Measurements from ENCODE around the gene RRAS.

RRAS gene

DNA sequence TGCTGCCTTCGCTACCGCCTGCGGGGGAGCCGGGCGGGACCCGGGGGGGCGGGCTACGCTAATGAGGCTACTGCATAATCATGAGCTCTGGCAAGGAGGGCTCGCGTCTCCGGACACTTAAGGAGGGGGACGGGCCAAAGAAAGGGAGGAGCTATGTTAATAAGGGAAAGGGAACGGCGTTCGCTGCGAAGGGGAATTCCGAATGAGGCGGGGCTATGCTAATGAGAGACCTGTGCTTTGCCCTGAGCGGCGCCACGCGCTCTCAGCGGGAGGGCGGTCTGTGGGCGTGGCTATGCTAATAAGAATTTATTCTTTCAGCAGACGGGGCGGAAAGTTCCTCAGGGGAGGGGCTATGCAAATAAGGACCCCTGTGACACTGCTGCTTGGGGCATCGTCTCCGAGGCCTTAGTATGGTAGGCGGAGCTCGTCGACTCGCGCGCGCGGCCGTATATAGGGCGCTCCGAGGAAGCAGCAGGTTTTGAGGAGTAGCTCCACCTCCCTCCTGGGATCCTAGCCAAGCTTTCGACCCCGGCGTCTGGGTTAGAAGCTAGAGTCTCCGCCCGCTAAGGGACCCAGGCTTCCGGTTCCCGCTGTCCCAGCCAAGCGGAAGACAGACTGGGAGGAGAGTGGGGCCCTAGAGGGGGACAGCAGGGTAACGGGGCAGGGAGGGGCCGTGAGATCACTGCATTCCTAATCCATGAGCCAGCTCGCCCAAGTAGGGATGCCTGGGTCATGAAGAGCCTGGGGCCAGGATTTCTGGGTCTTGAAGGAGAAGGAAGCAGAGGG lies at the start of gene RRAS:
Gene RRAS (minus strand): TSS at position 31 of the 786 bp plus-strand sequence. CDS start 45 bp downstream, outside the sequence.
- peak; percentile 100 for DNase-seq

DNA sequence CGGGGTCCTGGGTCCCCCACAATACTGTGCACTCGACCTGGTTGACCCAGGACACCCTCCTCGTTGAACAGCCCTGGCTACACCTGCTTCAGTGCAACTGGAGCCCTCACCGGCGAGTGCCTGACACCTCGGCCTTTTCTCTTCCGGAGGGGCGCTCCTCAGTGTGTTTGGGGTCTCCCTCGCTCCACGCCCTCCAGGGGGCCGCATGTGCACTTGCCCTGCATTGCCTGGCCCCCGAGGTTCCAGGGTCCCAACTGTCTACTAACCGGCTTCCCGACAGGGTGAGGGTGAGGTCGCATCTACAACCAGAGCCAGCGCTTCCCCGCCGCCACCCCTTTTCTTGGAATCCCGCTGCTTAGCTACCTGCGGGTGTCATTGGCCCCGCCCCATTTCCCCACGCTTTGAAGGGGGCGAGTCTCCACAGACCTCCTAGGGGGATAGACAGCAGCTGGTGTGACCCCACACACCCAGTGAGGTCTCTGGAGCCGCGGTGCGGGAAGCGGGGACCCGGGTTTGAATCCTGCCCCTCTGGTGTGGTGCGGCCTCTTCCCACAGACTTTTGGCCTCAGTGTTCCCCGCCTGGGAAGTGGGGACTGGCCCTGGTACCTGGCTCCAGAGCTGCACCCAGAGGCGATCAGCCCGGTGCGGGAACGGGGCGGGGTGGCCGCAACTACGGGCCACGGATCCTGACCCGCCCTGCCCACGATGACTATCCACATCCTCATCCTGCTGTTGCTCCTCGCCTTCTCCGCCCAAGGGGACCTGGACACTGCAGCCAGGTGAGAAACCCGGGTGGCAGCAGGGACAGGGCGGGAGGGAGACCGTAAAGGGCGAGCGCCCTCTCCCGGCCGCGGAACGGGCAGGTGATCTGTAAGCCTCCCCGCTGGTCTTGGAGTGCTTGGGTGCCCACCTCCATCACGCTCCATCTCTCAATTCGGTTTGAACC lies 49.5 kb upstream of the RRAS start, which contains the start of gene ADM5:
Gene ADM5 (plus strand): TSS at position 462 of the 946 bp plus-strand sequence. CDS start 244 bp downstream, at position 706.
- DNase-seq = peak; percentile 44

DNA sequence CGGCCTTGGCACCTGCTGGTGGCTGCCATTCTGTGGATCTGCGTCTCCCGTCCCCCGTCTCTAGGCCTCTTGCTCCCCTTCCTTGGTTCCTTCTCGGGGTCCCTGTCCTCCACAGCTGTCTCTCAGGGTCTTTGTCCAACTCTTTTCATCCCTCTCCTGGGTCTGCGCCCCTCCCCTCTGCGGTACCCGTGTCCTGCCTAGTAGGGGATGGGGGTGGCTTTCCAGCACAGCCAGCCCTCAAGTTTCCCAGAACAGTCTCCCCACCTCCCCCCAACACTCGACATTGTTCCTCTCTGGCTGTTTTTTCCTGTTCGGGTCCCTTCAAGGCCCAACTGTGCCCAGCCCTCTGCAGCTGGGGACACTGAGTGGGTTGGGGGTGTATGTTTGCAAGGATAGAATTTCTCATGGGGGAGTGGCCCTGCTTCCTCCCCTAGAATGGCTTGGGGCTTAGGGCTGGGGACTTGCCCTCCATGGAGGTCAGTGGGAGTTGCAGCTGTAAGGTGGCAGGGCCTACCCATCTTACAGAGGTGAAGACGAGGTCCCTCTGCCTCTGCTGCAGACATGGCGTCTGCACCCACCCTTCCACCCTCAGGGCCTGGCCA lies 48.7 kb upstream of the RRAS start:
- no peak for DNase-seq

DNA sequence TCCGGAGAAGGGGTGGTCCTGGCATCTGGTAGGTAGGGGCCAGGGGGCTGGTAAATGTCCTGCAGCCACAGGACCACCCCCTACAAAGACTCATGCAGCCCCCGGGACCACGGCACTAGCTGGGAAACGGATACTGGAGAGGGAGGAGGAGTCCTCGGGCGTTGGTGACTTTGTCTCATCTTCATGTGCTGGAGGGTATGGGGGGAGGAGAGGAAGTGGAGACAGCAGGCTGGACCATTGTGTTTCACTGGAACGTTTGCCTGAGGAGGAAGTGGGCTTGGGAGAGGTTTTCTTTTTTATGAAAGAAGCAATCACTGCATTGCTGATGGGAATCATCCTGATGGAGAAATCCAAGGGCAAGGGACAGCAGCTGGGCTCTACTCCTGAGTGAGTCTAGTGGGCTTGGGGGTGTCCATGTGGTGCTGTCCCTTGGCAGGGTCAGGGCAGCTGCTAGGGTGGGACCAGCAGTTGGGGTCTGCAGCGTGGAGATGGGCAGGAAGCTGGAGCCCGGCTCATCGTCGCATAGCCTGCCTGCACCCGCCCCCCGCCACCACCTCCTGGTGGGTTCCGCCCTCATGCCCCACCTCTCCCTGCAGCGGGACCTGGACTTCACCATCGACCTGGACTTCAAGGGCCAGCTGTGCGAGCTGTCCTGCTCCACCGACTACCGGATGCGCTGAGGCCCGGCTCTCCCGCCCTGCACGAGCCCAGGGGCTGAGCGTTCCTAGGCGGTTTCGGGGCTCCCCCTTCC lies 47.8 kb upstream of the RRAS start:
- no peak for DNase-seq

DNA sequence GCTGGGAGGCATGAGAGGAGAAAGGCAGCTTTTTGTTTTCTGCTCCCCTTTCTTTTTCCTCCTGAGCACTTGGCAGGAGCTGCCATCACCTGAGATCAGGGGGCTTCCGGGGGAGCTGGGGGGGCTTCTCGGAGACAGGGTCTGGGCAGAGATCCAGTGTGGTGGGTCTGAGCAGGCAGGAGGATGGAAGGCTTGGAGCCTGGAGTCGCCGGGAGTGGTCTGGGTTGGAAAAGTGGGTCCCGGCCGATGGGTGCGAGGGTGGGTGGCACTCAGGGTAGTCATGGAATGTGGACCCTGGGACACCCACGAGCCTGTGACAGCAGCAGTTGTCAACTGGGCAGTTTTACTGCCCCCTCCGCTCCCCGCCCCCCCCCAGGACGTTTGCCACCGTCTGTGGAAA lies 47.2 kb upstream of the RRAS start:
- DNase-seq = no peak

DNA sequence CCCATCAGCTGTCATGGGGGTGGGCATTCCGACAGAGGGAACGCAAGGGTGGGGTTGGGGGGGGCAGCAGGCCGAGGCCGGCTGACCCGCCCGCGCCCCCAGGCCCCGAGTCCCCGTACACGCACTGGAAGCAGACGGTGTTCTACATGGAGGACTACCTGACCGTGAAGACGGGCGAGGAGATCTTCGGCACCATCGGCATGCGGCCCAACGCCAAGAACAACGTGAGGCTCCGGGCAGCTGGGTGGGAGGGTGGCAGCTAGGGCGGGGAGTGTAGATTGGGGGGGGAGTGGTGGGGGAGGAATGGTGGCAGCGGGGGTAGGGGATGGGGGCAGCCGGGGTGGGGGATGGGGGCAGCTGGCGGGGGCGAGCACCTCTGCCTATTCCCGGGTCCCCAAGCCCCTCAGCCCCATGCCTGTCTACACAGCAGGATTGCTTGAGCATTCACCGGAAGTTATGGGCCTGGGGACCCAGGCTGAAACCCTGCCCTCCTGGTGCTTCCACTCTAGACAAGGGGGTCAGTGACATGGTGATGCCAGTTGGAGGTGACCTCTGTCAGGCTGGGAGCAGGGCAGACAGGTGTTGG lies 46.7 kb upstream of the RRAS start:
- DNase-seq = no peak

- no peak for DNase-seq
These were observed 45.9 kb upstream of the RRAS start for GRCh38 chr19:49685845-49686332.

DNA sequence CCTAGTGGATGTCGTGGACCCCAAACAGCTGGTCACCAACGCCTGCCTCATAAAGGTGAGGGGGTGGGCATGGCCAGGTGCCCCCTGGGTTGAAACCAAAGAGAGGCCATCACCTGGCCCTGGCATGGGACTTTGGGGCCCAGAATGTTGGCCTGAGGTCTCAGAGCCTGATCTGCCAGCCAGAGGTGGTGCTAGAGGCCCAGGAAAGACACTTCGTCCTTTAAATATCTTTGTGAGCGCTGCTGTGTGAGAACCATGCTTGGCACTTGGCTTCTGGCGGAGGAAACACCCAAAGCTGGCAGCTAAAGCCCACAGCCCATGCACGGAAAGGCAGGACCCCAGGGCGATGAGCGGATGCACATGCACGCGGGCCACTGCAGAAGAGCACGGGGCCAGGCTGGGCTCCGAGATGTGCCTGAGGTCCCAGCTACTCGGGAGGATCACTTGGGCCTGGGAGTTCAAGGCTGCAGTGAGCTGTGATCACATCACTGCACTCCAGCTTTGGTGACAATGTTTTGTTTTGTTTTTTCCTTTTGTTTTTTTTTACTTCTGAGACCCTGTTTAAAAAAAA lies 45.1 kb upstream of the RRAS start:
- no peak for DNase-seq

- peak; percentile 43 for DNase-seq
These were observed 44.5 kb upstream of the RRAS start for GRCh38 chr19:49684251-49684982.

GRCh38 chr19:49683814-49684250 lies 43.9 kb upstream of the RRAS start:
- no peak for DNase-seq

GRCh38 chr19:49682274-49682673 lies 42.3 kb upstream of the RRAS start:
- DNase-seq = no peak

- no peak for DNase-seq
These were observed 41.9 kb upstream of the RRAS start for GRCh38 chr19:49681830-49682229.

- peak; percentile 92 for DNase-seq
These were observed 40.7 kb upstream of the RRAS start for GRCh38 chr19:49680421-49681351.

DNA sequence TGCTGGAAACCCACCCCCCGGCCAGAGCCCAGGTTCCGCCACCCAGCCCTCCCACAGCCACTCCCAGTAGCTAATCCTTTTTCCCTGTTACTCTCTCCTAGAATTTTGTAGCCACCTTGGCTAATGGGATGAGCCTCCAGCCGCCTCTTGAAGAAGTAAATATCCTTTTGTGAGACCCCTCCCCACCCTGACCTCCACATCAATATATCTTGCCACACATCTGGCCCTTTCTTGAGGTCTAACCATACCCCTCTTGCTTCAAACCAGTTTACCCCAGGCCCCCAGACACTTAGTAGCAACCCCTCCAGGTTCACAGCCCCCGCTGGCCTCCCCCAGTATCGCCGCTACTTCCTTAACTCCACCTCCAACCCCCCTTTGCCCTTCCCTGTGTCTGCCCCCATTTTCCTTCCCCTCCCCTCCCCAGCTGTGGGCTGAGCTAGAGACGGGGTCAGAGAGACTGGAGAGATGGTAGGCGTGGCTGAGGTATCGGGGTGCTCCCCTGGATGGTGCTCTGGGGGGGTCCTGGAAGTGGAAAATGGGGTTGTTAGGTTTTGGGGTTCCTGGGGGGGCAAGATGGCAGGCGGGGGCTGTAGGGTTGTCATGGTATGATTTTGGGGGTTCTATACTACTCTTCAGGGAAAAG lies 39.9 kb upstream of the RRAS start:
- DNase-seq = no peak

GRCh38 chr19:49678985-49679770 lies 39.2 kb upstream of the RRAS start:
- DNase-seq = no peak

DNA sequence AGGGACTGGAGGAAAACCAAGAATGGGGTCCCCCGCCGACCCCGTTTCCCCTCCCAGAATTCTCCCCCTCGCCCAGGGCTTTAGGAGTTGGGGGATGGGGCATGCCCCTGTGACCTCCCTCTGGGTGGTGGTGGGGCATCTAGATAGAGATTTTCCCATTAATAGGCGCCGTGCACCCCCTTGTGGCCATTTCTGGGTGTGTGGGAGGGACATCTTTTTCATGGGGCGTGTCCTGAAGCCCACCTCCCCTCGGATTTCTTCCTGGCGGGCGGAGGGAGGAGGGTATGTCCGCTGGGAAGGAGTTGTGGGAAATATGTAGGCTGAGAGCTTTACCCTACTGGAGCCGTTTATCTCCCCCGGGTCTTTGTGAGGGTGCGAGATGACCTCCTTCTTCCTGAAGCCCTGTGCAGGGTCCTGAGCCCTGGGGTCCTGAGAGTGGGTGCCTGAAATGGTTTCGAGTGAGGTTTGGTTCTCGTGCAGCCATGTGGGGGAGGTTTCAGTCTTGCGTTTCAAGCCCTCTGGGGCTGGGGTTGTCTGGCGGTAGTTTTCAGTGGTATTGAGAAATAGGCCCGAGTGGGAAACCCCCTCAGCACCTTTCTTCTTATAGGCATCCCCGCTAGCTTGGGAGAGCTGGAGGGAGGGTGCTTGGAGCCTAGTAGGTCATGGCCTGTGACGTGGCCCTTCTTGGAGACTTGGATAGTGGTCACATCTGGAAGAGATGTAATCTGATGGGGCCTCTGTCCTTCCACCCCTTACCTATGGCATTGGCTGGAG lies 38.1 kb upstream of the RRAS start:
- DNase-seq = peak; percentile 85

GRCh38 chr19:49677231-49677900 lies 37.4 kb upstream of the RRAS start, which contains the start of gene PRMT1:
TSS of gene PRMT1 (plus strand) at chr19:49677271. CDS start at chr19:49677281, 10 bp downstream.
- DNase-seq = peak; percentile 56
